BLaER1 treated with 17β-estradiol and CSF1 and Interleukin-3, amounts not matched to agents 10 nM and 100 nM (cell line): ENCODE measurements around the gene HSPB1.

ENCODE experiments used
- H3K27ac ChIP-seq, 11 experiments: shearing (Covaris generic); formaldehyde crosslinking; 2 replicates each; pipeline ENCODE4 v1.8.1; 2022
- H3K27me3 ChIP-seq, 11 experiments: shearing (Covaris generic); formaldehyde crosslinking; 2 replicates each; pipeline ENCODE4 v1.8.1; 2022
- H3K36me3 ChIP-seq, 11 experiments: shearing (Covaris generic); formaldehyde crosslinking; 2 replicates each; pipeline ENCODE4 v1.8.1; 2022
- H3K4me1 ChIP-seq, 10 experiments: shearing (Covaris generic); formaldehyde crosslinking; 2 replicates each; pipeline ENCODE4 v1.8.1; 2022
- H3K4me2 ChIP-seq, 11 experiments: shearing (Covaris generic); formaldehyde crosslinking; 2 replicates each; pipeline ENCODE4 v1.8.1; 2022
- H3K4me3 ChIP-seq, 10 experiments: shearing (Covaris generic); formaldehyde crosslinking; 2 replicates each; pipeline ENCODE4 v1.8.1; 2022
- H3K9ac ChIP-seq, 11 experiments: shearing (Covaris generic); formaldehyde crosslinking; 2 replicates each; pipeline ENCODE4 v1.8.1; 2022
- H3K9me3 ChIP-seq, 11 experiments: shearing (Covaris generic); formaldehyde crosslinking; replicated peaks in 1 of 11; 2 replicates each; pipeline ENCODE4 v1.8.1; 2022
- H4K20me1 ChIP-seq, 11 experiments: shearing (Covaris generic); formaldehyde crosslinking; 2 replicates each; pipeline ENCODE4 v1.8.1; 2022
- Cebpa-rat ChIP-seq, 11 experiments: shearing (Covaris generic); IDR thresholded peaks; 2 replicates each; pipeline ENCODE4 v1.8.1; 2022

HSPB1 gene

DNA sequence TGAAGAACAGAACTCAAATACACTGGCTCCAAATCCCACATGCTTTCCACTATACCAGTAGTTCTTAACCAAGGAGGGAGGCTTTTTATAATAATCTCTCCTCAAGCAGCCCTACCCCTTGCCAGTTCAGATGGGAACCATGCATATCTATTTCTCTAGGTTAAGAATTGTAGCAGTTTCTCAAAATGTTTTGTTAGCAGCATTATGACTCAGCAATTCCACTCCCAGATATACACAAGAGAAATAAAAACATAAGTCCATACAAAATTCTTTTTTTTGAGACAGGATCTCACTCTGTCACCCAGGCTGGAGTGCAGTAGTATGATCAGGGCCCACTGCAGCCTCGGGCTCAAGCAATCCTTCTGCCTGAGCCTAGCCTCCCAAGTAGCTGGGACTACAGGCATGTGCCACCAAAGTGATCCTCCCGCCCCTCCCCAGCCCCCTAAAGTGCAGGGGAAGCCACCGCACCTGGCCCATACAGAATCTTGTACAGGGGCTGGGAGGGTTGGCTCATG is 38.2 kb downstream of the HSPB1 start:
- Histone ChIP-seq H3K9me3 (no peaks in the 10 kb centered on the region), H4K20me1 (peaks cover 100% of the 10 kb centered on the region in 11 experiments), H3K4me2 (peak overlapping the region in 4 of 11 experiments; percentile 2 to 42 (median 22); a peak in 6 of 22 replicates), H3K36me3 (peaks cover 91 to 100% (median 100%) of the 10 kb centered on the region in 11 experiments), H3K9ac (peak overlapping the region in 1 of 11 experiments; percentile 22; a peak in 3 of 22 replicates), H3K27ac (peak overlapping the region in 9 of 11 experiments; percentile 5 to 64 (median 29); a peak in 11 of 22 replicates), H3K4me3 (no peak overlapping the region), H3K4me1 (peaks cover 0 to 86% (median 7%) of the 10 kb centered on the region in 10 experiments; a peak in 11 of 20 replicates), H3K27me3 (no peaks in the 10 kb centered on the region)
- TF ChIP-seq Cebpa-rat (IDR thresholded peaks at IDR 0.05) = no peak

- no peak for TF ChIP-seq Cebpa-rat (IDR thresholded peaks at IDR 0.05)
- Histone ChIP-seq H3K9me3 (no peaks in the 10 kb centered on the region), H3K9ac (0 out of 22 replicates have a peak overlapping the region, but pooled peaks of 1 of the 11 experiments have one; percentile 56), H3K27ac (no peak overlapping the region), H3K4me2 (0 out of 22 replicates have a peak overlapping the region, but pooled peaks of 1 of the 11 experiments have one; percentile 9), H3K27me3 (no peaks in the 10 kb centered on the region), H3K4me1 (peaks cover 0 to 89% (median 11%) of the 10 kb centered on the region in 10 experiments; a peak in 13 of 20 replicates), H4K20me1 (peaks cover 100% of the 10 kb centered on the region in 11 experiments), H3K36me3 (peaks cover 91 to 100% (median 100%) of the 10 kb centered on the region in 11 experiments), H3K4me3 (no peak overlapping the region)
Measured at GRCh38 chr7:76342222-76342621, 39.7 kb downstream of the HSPB1 start.

- TF ChIP-seq Cebpa-rat (IDR thresholded peaks at IDR 0.05) = no peak
- Histone ChIP-seq H3K4me3 (no peak overlapping the region), H4K20me1 (peaks cover 100% of the 10 kb centered on the region in 11 experiments), H3K4me2 (no peak overlapping the region; a peak in 1 of 22 replicates), H3K36me3 (peaks cover 97 to 100% (median 100%) of the 10 kb centered on the region in 11 experiments), H3K27me3 (no peaks in the 10 kb centered on the region), H3K27ac (no peak overlapping the region), H3K9ac (no peak overlapping the region), H3K9me3 (no peaks in the 10 kb centered on the region), H3K4me1 (peaks cover 0 to 88% (median 15%) of the 10 kb centered on the region in 10 experiments; a peak in 15 of 20 replicates)
Measured at GRCh38 chr7:76343294-76343930, 40.9 kb downstream of the HSPB1 start.

DNA sequence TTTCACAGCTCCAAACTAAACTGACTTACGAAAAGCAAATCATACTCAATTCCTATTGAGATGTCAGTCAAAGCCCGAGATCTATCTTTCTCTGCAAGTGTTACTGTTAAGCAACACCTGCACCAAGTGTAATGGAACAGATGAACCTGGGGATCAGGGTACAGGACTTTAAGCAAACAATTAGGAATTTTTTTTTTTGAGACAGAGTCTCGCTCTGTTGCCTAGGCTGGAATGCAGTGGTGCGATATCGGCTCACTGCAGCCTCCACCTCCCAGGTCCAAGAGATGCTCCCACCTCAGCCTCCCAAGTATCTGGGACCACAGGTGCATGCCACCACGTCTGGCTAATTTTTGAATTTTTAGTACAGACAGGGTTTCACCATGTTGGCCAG is 41.5 kb downstream of the HSPB1 start:
- Histone ChIP-seq H3K4me1 (peaks cover 0 to 88% (median 17%) of the 10 kb centered on the region in 10 experiments; a peak in 15 of 20 replicates), H4K20me1 (peaks cover 100% of the 10 kb centered on the region in 11 experiments), H3K36me3 (peaks cover 98 to 100% (median 100%) of the 10 kb centered on the region in 11 experiments), H3K4me2 (no peak overlapping the region), H3K9me3 (no peaks in the 10 kb centered on the region), H3K4me3 (no peak overlapping the region), H3K9ac (no peak overlapping the region), H3K27me3 (no peaks in the 10 kb centered on the region), H3K27ac (no peak overlapping the region)
- TF ChIP-seq Cebpa-rat (IDR thresholded peaks at IDR 0.05) = no peak

- H3K4me3 ChIP-seq = no peak overlapping the region
- no peak for TF ChIP-seq Cebpa-rat (IDR thresholded peaks at IDR 0.05)
- no peaks in the 10 kb centered on the region for H3K9me3 ChIP-seq
- 0 out of 22 replicates have a peak overlapping the region, but pooled peaks of 1 of the 11 experiments have one; percentile 8 for H3K27ac ChIP-seq
- peak overlapping the region in 1 of 11 experiments; percentile 4; a peak in 2 of 22 replicates for H3K9ac ChIP-seq
- H3K4me1 ChIP-seq = peaks cover 0 to 77% (median 19%) of the 10 kb centered on the region in 10 experiments; a peak in 14 of 20 replicates
- peaks cover 100% of the 10 kb centered on the region in 11 experiments for H3K36me3 ChIP-seq
- H3K27me3 ChIP-seq = no peaks in the 10 kb centered on the region
- H3K4me2 ChIP-seq = peak overlapping the region in 2 of 11 experiments; percentile 30 to 59; a peak in 3 of 22 replicates
- H4K20me1 ChIP-seq = peaks cover 100% of the 10 kb centered on the region in 11 experiments
Measured at GRCh38 chr7:76346097-76346496, 43.6 kb downstream of the HSPB1 start.

- Histone ChIP-seq H3K27me3 (no peaks in the 10 kb centered on the region), H3K4me1 (peaks cover 0 to 78% (median 18%) of the 10 kb centered on the region in 10 experiments; a peak in 13 of 20 replicates), H3K27ac (peak overlapping the region in 5 of 11 experiments; percentile 8 to 26 (median 10); a peak in 3 of 22 replicates), H3K4me3 (no peak overlapping the region), H4K20me1 (peaks cover 100% of the 10 kb centered on the region in 11 experiments), H3K9ac (peak overlapping the region in 2 of 11 experiments; percentile 4 to 28; a peak in 2 of 22 replicates), H3K9me3 (no peaks in the 10 kb centered on the region; a peak in 1 of 22 replicates), H3K4me2 (peak overlapping the region in 4 of 11 experiments; percentile 6 to 59 (median 20); a peak in 6 of 22 replicates), H3K36me3 (peaks cover 98 to 100% (median 100%) of the 10 kb centered on the region in 11 experiments)
- no peak for TF ChIP-seq Cebpa-rat (IDR thresholded peaks at IDR 0.05)
Measured at GRCh38 chr7:76346778-76347177, 44.3 kb downstream of the HSPB1 start.

GRCh38 chr7:76347710-76348109 is 45.2 kb downstream of the HSPB1 start:
- H3K4me2 ChIP-seq = peak overlapping the region in 2 of 11 experiments; percentile 16 to 30; a peak in 2 of 22 replicates
- H3K4me3 ChIP-seq = no peak overlapping the region
- H3K9ac ChIP-seq = no peak overlapping the region
- H3K36me3 ChIP-seq = peaks cover 94 to 100% (median 100%) of the 10 kb centered on the region in 11 experiments
- peaks cover 0 to 82% (median 22%) of the 10 kb centered on the region in 10 experiments; a peak in 13 of 20 replicates for H3K4me1 ChIP-seq
- H3K27ac ChIP-seq = no peak overlapping the region
- no peaks in the 10 kb centered on the region for H3K27me3 ChIP-seq
- TF ChIP-seq Cebpa-rat (IDR thresholded peaks at IDR 0.05) = no peak
- H3K9me3 ChIP-seq = no peaks in the 10 kb centered on the region; a peak in 1 of 22 replicates
- H4K20me1 ChIP-seq = peaks cover 100% of the 10 kb centered on the region in 11 experiments

DNA sequence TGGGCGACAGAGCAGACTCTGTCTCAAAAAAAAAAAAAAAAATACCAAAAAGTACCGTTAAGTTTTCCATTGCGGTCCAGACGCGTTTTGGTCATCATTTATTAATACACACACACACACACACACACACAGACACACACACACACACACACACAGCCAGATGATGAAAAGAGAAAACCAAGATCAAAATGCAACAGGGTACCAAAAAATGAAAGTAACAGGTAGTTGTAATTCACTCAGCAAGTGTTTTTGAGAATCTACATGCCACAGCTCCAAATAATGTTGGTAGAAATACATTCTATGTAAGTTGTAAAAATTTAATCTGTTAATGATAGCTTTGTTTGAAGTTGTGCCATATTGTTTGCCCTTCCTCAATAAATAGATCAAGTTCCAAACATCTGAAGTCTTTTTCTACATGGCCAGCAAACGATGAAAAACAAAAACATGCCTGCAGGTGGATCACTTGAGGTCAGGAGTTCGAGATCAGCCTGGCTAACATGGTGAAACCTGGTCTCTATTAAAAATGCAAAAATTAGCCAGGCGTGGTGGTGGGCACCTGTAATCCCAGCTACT is 46.9 kb downstream of the HSPB1 start:
- Histone ChIP-seq H3K4me2 (no peak overlapping the region), H3K36me3 (peaks cover 87 to 100% (median 100%) of the 10 kb centered on the region in 11 experiments), H3K27me3 (no peaks in the 10 kb centered on the region), H3K27ac (no peak overlapping the region), H3K4me3 (no peak overlapping the region), H4K20me1 (peaks cover 100% of the 10 kb centered on the region in 11 experiments), H3K4me1 (peaks cover 0 to 82% (median 29%) of the 10 kb centered on the region in 10 experiments; a peak in 14 of 20 replicates), H3K9me3 (peaks cover 0 to 4% (median 0%) of the 10 kb centered on the region in 11 experiments; a peak in 2 of 22 replicates), H3K9ac (0 out of 22 replicates have a peak overlapping the region, but pooled peaks of 1 of the 11 experiments have one; percentile 3)
- no peak for TF ChIP-seq Cebpa-rat (IDR thresholded peaks at IDR 0.05)
